IMR-90 (cell line): Measurements from ENCODE around the gene PON2. TPM values are rescaled to one million over a fixed set of nuclear protein-coding genes. Genes with fewer than 3 reads are reported as not detected.

Experiments
- ATAC-seq: fragments of 200-7000 bp; cut with Tn5 transposase; 2 replicates; pipeline ENCODE4 v1.9.1; 2020; ENCODE audit warnings: low read depth, mild to moderate bottlenecking, moderate library complexity
- BruUV-seq: library from RNA; stranded (reverse); fragments of 400-500 nt; replicated peaks from 2 replicates; lab custom pipeline; 2021; lab: Mats Ljungman, UMichigan
- CTCF ChIA-PET: fragments of 300-600 bp; formaldehyde crosslinking; extraction: SDS; loops from one replicate; lab custom pipeline; 2021; ENCODE audit warnings: antibody characterized with exemption; lab: Yijun Ruan, JAX
- POLR2A ChIA-PET: fragments of 300-600 bp; sonication (Branson Sonifier 250); formaldehyde crosslinking; loops from one replicate; lab custom pipeline; 2022; ENCODE audit warnings: antibody characterized with exemption; ENCODE audit not compliant: unreplicated experiment; lab: Charles Lee
- DNase-seq: peaks from one replicate; pipeline ENCODE4 v3.0.0; 2013
- H2AFZ ChIP-seq: replicated peaks from 2 replicates; pipeline ENCODE3; 2013; ENCODE audit warnings: low read length, mild to moderate bottlenecking; ENCODE audit not compliant: poor library complexity
- H2AK5ac ChIP-seq: 2 replicates; pipeline ENCODE4 v1.6.1; 2013; ENCODE audit warnings: low read depth, low read length, inconsistent platforms
- H2AK9ac ChIP-seq: replicated peaks from 2 replicates; pipeline ENCODE3; 2013; ENCODE audit warnings: mild to moderate bottlenecking, low read depth, low read length, moderate library complexity; ENCODE audit not compliant: poor library complexity
- H2BK120ac ChIP-seq: 2 replicates; pipeline ENCODE4 v1.6.1; 2013; ENCODE audit warnings: low read depth, low read length, inconsistent platforms
- H2BK15ac ChIP-seq: 3 replicates; pipeline ENCODE4 v1.6.1; 2013; ENCODE audit warnings: low read depth, low read length, inconsistent platforms
- H2BK20ac ChIP-seq: 2 replicates; pipeline ENCODE4 v1.6.1; 2013; ENCODE audit warnings: low read depth, mild to moderate bottlenecking, inconsistent platforms, low read length, moderate library complexity
- H2BK5ac ChIP-seq: 2 replicates; pipeline ENCODE4 v1.6.1; 2013; ENCODE audit warnings: mild to moderate bottlenecking, low read depth, low read length, inconsistent platforms; ENCODE audit not compliant: poor library complexity, severe bottlenecking
- H3K14ac ChIP-seq: replicated peaks from 2 replicates; pipeline ENCODE4 v1.6.1; 2013; ENCODE audit warnings: low read depth, low read length, inconsistent platforms
- H3K18ac ChIP-seq: 2 replicates; pipeline ENCODE4 v1.6.1; 2013; ENCODE audit warnings: low read depth, low read length, control low read depth
- H3K23ac ChIP-seq: 2 replicates; pipeline ENCODE4 v1.6.1; 2013; ENCODE audit warnings: low read depth, low read length, inconsistent platforms
- H3K27ac ChIP-seq: 2 replicates; pipeline ENCODE4 v1.5.1; 2013; ENCODE audit warnings: mild to moderate bottlenecking, control low read depth, low read length; ENCODE audit not compliant: insufficient read depth
- H3K27me3 ChIP-seq: 2 replicates; pipeline ENCODE4 v1.6.1; 2013; ENCODE audit warnings: low read length; ENCODE audit not compliant: control insufficient read depth, insufficient read depth
- H3K36me3 ChIP-seq: 2 replicates; pipeline ENCODE4 v1.6.1; 2013; ENCODE audit warnings: low read length, mixed read lengths; ENCODE audit not compliant: control insufficient read depth, insufficient read depth
- H3K4ac ChIP-seq: 2 replicates; pipeline ENCODE4 v1.6.1; 2013; ENCODE audit warnings: low read depth, low read length, inconsistent platforms
- H3K4me1 ChIP-seq: 2 replicates; pipeline ENCODE4 v1.6.1; 2013; ENCODE audit warnings: low read length, mixed read lengths; ENCODE audit not compliant: control insufficient read depth, insufficient read depth
- H3K4me2 ChIP-seq: 2 replicates; pipeline ENCODE4 v1.6.1; 2013; ENCODE audit warnings: low read depth, mild to moderate bottlenecking, control low read depth, low read length, moderate library complexity
- H3K4me3 ChIP-seq: 2 replicates; pipeline ENCODE4 v1.5.1; 2013; ENCODE audit warnings: low read depth, mild to moderate bottlenecking, control low read depth, low read length, moderate library complexity; ENCODE audit not compliant: insufficient read depth
- H3K56ac ChIP-seq: 2 replicates; pipeline ENCODE4 v1.6.1; 2013; ENCODE audit warnings: low read length, inconsistent platforms; ENCODE audit not compliant: insufficient read depth; ENCODE audit errors: extremely low read depth
- H3K79me1 ChIP-seq, 2 experiments: 2 replicates each; pipeline ENCODE4 v1.6.1; 2013; ENCODE audit warnings: low read length in 2 of 2, inconsistent platforms in 1 of 2, low read depth in 1 of 2
- H3K9ac ChIP-seq: 2 replicates; pipeline ENCODE4 v1.6.1; 2013; ENCODE audit warnings: low read depth, low read length, control low read depth
- H3K9me1 ChIP-seq: 2 replicates; pipeline ENCODE4 v1.6.1; 2013; ENCODE audit warnings: low read length, inconsistent platforms; ENCODE audit not compliant: insufficient read depth
- H3K9me3 ChIP-seq: 2 replicates; pipeline ENCODE4 v1.6.1; 2013; ENCODE audit warnings: low read length; ENCODE audit not compliant: control insufficient read depth, insufficient read depth
- H4K20me1 ChIP-seq: 2 replicates; pipeline ENCODE4 v1.6.1; 2013; ENCODE audit warnings: low read length, inconsistent platforms; ENCODE audit not compliant: insufficient read depth
- H4K5ac ChIP-seq: 2 replicates; pipeline ENCODE4 v1.6.1; 2013; ENCODE audit warnings: mild to moderate bottlenecking, low read depth, low read length, control low read depth
- H4K8ac ChIP-seq, 2 experiments: 2 replicates each; pipeline ENCODE4 v1.6.1; 2013; ENCODE audit warnings: low read depth in 2 of 2, low read length in 2 of 2, control low read depth in 1 of 2, inconsistent platforms in 1 of 2
- H4K91ac ChIP-seq: 2 replicates; pipeline ENCODE4 v1.6.1; 2013; ENCODE audit warnings: low read depth, low read length, inconsistent platforms; ENCODE audit not compliant: insufficient read depth
- BHLHE40 ChIP-seq: fragments of 150-350 bp; IDR thresholded peaks from 2 replicates; pipeline ENCODE4 v1.6.1; 2016; ENCODE audit warnings: mild to moderate bottlenecking, low read depth, low read length
- FOS ChIP-seq: fragments of 150-350 bp; IDR thresholded peaks from 2 replicates; pipeline ENCODE4 v1.6.1; 2016; ENCODE audit warnings: low read depth, low read length
- MAFK ChIP-seq: IDR thresholded peaks from 2 replicates; pipeline ENCODE4 v1.6.1; 2012; ENCODE audit warnings: low read depth, low read length, improper control_type of control experiment
- MAZ ChIP-seq: IDR thresholded peaks from 2 replicates; pipeline ENCODE4 v1.6.1; 2012; ENCODE audit warnings: low read depth, mild to moderate bottlenecking, low read length, improper control_type of control experiment, moderate library complexity, borderline replicate concordance
- MXI1 ChIP-seq: IDR thresholded peaks from 2 replicates; pipeline ENCODE4 v1.6.1; 2012; ENCODE audit warnings: low read depth, mild to moderate bottlenecking, low read length, moderate library complexity, borderline replicate concordance
- POLR2A ChIP-seq: IDR thresholded peaks from 2 replicates; pipeline ENCODE4 v1.6.1; 2012; ENCODE audit warnings: mild to moderate bottlenecking, low read depth, low read length
- RCOR1 ChIP-seq: IDR thresholded peaks from 2 replicates; pipeline ENCODE4 v1.6.1; 2012; ENCODE audit warnings: mild to moderate bottlenecking, low read length, improper control_type of control experiment; ENCODE audit not compliant: insufficient replicate concordance
- SMC3 ChIP-seq: fragments of 150-350 bp; IDR thresholded peaks from 2 replicates; pipeline ENCODE4 v1.6.1; 2016; ENCODE audit warnings: low read depth, mild to moderate bottlenecking, antibody characterized with exemption, low read length, moderate library complexity
- USF2 ChIP-seq: fragments of 150-350 bp; IDR thresholded peaks from 2 replicates; pipeline ENCODE4 v1.6.1; 2017; ENCODE audit warnings: mild to moderate bottlenecking, antibody characterized with exemption, low read length, low read depth
- WGBS, 2 experiments: methylation state at CpG; one replicate each; pipeline versions ENCODE4 v1.1.5 to v1.1.7; 2013; ENCODE audit warnings: missing lambda C conversion rate in 2 of 2; ENCODE audit not compliant: insufficient read length in 1 of 2; ENCODE audit errors: extremely low coverage in 2 of 2; 5-methylcytosine and 5-hydroxymethylcytosine counted together
- dilution Hi-C: fragments of 300-500 bp; cut with HindIII; formaldehyde crosslinking; loops from one replicate; pipeline ENCODE4 v1.14.3; 2018; ENCODE audit warnings: low sequenced_read_pairs; ENCODE audit not compliant: unreplicated experiment
- in situ Hi-C: fragments of 300-500 bp; cut with MboI; formaldehyde crosslinking; loops from 3 replicates; pipeline ENCODE4 v1.14.3; 2019; ENCODE audit warnings: low sequenced_read_pairs, inconsistent platforms, mixed read lengths
- intact Hi-C: fragments of 100-400 bp; cut with micrococcal nuclease; formaldehyde crosslinking; loops from 2 replicates; pipeline ENCODE4 v1.10.0; 2022
- polyA plus RNA-seq, 3 experiments: library from polyadenylated mRNA; depleted of rRNA; stranded (reverse); fragments of >200 nt; gene quantifications; 2 replicates each; pipeline ENCODE4 v1.2.3, GENCODE V29; 2012; ENCODE audit warnings: low replicate concordance in 1 of 3
- total RNA-seq: library from RNA; depleted of rRNA; stranded (reverse); fragments of >200 nt; gene quantifications from 2 replicates; pipeline ENCODE4 v1.2.3, GENCODE V29; 2012
- TF ChIP-seq, protein P1 (sequence below): fragments of 150-350 bp; IDR thresholded peaks from 2 replicates; pipeline ENCODE4 v1.6.1; 2016; ENCODE audit warnings: low read depth, mild to moderate bottlenecking, low read length, moderate library complexity, borderline replicate concordance

The PON2 gene
- total and polyA plus RNA-seq, 2 of the 4 experiments (the other 2 are of a cell fraction), result 36.2 to 65.7 TPM

DNA sequence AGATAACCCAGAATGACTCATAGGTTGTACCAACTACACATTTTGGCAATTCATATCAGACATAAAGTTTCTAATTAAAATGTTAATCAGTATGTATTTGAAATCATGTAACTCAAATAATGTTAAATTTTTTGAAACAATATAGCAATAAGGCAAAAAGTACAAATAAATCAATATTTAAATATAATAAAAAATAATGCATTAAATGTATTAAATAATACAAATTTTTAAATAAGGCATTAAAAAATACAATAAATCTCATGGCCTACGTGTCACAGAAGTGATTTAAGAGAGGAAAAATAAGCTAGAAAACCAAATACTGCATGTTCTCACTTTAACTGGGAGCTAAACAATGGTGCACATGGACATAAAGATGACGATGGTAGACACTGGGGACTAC, 9.1 kb downstream of the PON2 start:
- no peaks in the 10 kb centered on the region for H3K27me3 ChIP-seq
- no peak overlapping the region for H3K9ac ChIP-seq
- TF ChIP-seq MAZ (no peak), MAFK (no peak), POLR2A (no peak), SMC3 (no peak), RCOR1 (no peak), BHLHE40 (no peak), FOS (no peak), MXI1 (no peak), USF2 (no peak)
- TF ChIP-seq, protein P1, sequence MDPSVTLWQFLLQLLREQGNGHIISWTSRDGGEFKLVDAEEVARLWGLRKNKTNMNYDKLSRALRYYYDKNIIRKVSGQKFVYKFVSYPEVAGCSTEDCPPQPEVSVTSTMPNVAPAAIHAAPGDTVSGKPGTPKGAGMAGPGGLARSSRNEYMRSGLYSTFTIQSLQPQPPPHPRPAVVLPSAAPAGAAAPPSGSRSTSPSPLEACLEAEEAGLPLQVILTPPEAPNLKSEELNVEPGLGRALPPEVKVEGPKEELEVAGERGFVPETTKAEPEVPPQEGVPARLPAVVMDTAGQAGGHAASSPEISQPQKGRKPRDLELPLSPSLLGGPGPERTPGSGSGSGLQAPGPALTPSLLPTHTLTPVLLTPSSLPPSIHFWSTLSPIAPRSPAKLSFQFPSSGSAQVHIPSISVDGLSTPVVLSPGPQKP, result no peak
- H3K4me2 ChIP-seq, result no peak overlapping the region
- H3K14ac ChIP-seq, result no peak overlapping the region
- H3K4ac ChIP-seq, result no peak overlapping the region
- intact Hi-C loops (no loop called here), in situ Hi-C loops (no loop called here), dilution Hi-C loops (no loop called here)
- H2AK9ac ChIP-seq, result no peak overlapping the region
- WGBS, 2 experiments, result no CpG with 5 or more reads among the region's 2 CpGs
- H3K79me1 ChIP-seq, result peaks cover 10 to 27% of the 10 kb centered on the region in 2 experiments; a peak in 3 of 4 replicates
- H3K23ac ChIP-seq, result no peak overlapping the region
- H2AFZ ChIP-seq, result no peak overlapping the region
- BruUV-seq, result no TSS peak
- H3K56ac ChIP-seq, result no peak overlapping the region
- H4K91ac ChIP-seq, result no peak overlapping the region
- no peak overlapping the region for H3K4me3 ChIP-seq
- H3K36me3 ChIP-seq, result peaks cover 5% of the 10 kb centered on the region
- no peak overlapping the region for H2BK120ac ChIP-seq
- no peaks in the 10 kb centered on the region for H3K9me3 ChIP-seq
- H3K9me1 ChIP-seq, result peaks cover 4% of the 10 kb centered on the region; the same call in 1 of the 2 replicates
- H3K4me1 ChIP-seq, result peaks cover 5% of the 10 kb centered on the region; the same call in 1 of the 2 replicates
- H2BK5ac ChIP-seq, result no peak overlapping the region
- no peak overlapping the region for H3K18ac ChIP-seq
- POLR2A ChIA-PET, result no interaction called here
- ATAC-seq (no peak), DNase-seq (no peak)
- no peak overlapping the region for H3K27ac ChIP-seq
- H4K8ac ChIP-seq, result no peak overlapping the region
- no peak overlapping the region for H4K5ac ChIP-seq
- CTCF ChIA-PET, result interaction anchor here (0.6 kb wide), 1 partner anchor 989 kb away, joined by 5 read pairs; no protein-coding TSS in a partner anchor
- H2AK5ac ChIP-seq, result no peak overlapping the region
- no peaks in the 10 kb centered on the region for H4K20me1 ChIP-seq
- H2BK20ac ChIP-seq, result no peak overlapping the region
- no peak overlapping the region for H2BK15ac ChIP-seq
